NT2/D1 (cell line): ENCODE measurements around the gene UNC5C.

Source experiments
- DNase-seq: peaks from one replicate; pipeline ENCODE4 v3.0.0-alpha.2; 2011; ENCODE audit warnings: low read depth, low spot score
- H3K27me3 ChIP-seq: 2 replicates; pipeline ENCODE4 v1.6.0; 2011; ENCODE audit warnings: mild to moderate bottlenecking; ENCODE audit not compliant: insufficient read length, insufficient read depth
- H3K36me3 ChIP-seq: 2 replicates; pipeline ENCODE4 v1.6.1; 2011; ENCODE audit warnings: mild to moderate bottlenecking, low read length, mixed read lengths; ENCODE audit not compliant: insufficient read depth, insufficient read length
- H3K4me1 ChIP-seq: 2 replicates; pipeline ENCODE4 v1.5.1; 2011; ENCODE audit not compliant: insufficient read depth, insufficient read length
- H3K4me3 ChIP-seq: 2 replicates; pipeline ENCODE4 v1.5.1; 2011; ENCODE audit warnings: low read depth; ENCODE audit not compliant: insufficient read length
- H3K9ac ChIP-seq: 2 replicates; pipeline ENCODE4 v1.6.0; 2011; ENCODE audit warnings: low read depth; ENCODE audit not compliant: insufficient read length
- H3K9me3 ChIP-seq: 2 replicates; pipeline ENCODE4 v1.5.1; 2011; ENCODE audit warnings: mild to moderate bottlenecking, low read length; ENCODE audit not compliant: insufficient read depth
- SUZ12 ChIP-seq: IDR thresholded peaks from 2 replicates; pipeline ENCODE4 v1.6.1; 2011; ENCODE audit not compliant: insufficient read length, insufficient read depth; ENCODE audit errors: extremely low read depth
- YY1 ChIP-seq: IDR thresholded peaks from 2 replicates; pipeline ENCODE4 v1.6.1; 2011; ENCODE audit not compliant: insufficient read length, insufficient read depth
- ZNF274 ChIP-seq: IDR thresholded peaks from 2 replicates; pipeline ENCODE4 v1.6.1; 2011; ENCODE audit warnings: mild to moderate bottlenecking, low read depth, low read length

The UNC5C gene

GRCh38 chr4:95361696-95361965 is 187.1 kb downstream of the UNC5C start:
- DNase-seq: no peak
- Histone ChIP-seq H3K4me3 (no peak overlapping the region), H3K9ac (no peak overlapping the region), H3K27me3 (no peaks in the 10 kb centered on the region), H3K36me3 (no peaks in the 10 kb centered on the region), H3K9me3 (no peaks in the 10 kb centered on the region), H3K4me1 (no peaks in the 10 kb centered on the region)
- TF ChIP-seq YY1 (no peak), SUZ12 (no peak), ZNF274 (no peak)

GRCh38 chr4:95360906-95361695 is 187.7 kb downstream of the UNC5C start:
- DNase-seq: no peak
- Histone ChIP-seq H3K4me1 (no peaks in the 10 kb centered on the region), H3K9me3 (no peaks in the 10 kb centered on the region), H3K9ac (no peak overlapping the region), H3K36me3 (no peaks in the 10 kb centered on the region), H3K4me3 (no peak overlapping the region), H3K27me3 (no peaks in the 10 kb centered on the region)
- TF ChIP-seq SUZ12 (no peak), ZNF274 (no peak), YY1 (no peak)

- Histone ChIP-seq H3K36me3 (no peaks in the 10 kb centered on the region), H3K9ac (no peak overlapping the region), H3K9me3 (no peaks in the 10 kb centered on the region), H3K4me3 (no peak overlapping the region), H3K27me3 (no peaks in the 10 kb centered on the region), H3K4me1 (no peaks in the 10 kb centered on the region)
- no peak for DNase-seq
- TF ChIP-seq SUZ12: no peak
- no peak for TF ChIP-seq ZNF274
- TF ChIP-seq YY1: no peak
Observed at GRCh38 chr4:95360256-95360903, 188.4 kb downstream of the UNC5C start.

GRCh38 chr4:95358421-95358820 is 190.4 kb downstream of the UNC5C start:
- no peak for DNase-seq
- TF ChIP-seq YY1: no peak
- no peak for TF ChIP-seq ZNF274
- TF ChIP-seq SUZ12: no peak
- Histone ChIP-seq H3K27me3 (no peaks in the 10 kb centered on the region), H3K4me3 (no peak overlapping the region), H3K4me1 (no peaks in the 10 kb centered on the region), H3K36me3 (no peaks in the 10 kb centered on the region), H3K9ac (no peak overlapping the region), H3K9me3 (no peaks in the 10 kb centered on the region)

GRCh38 chr4:95355021-95355420 is 193.8 kb downstream of the UNC5C start:
- no peaks in the 10 kb centered on the region for H3K9me3 ChIP-seq

GRCh38 chr4:95348418-95348817 is 200.4 kb downstream of the UNC5C start:
- H3K36me3 ChIP-seq: no peaks in the 10 kb centered on the region
- no peak for DNase-seq
- H3K27me3 ChIP-seq: no peaks in the 10 kb centered on the region
- no peak for TF ChIP-seq ZNF274
- no peak for TF ChIP-seq YY1
- no peak for TF ChIP-seq SUZ12
- no peak overlapping the region for H3K4me3 ChIP-seq
- no peak overlapping the region for H3K9ac ChIP-seq
- no peaks in the 10 kb centered on the region for H3K4me1 ChIP-seq
- H3K9me3 ChIP-seq: no peaks in the 10 kb centered on the region

More at GRCh38 chr4:95355021-95355420, 193.8 kb downstream of the UNC5C start:
- no peak for DNase-seq
- Histone ChIP-seq H3K4me1 (no peaks in the 10 kb centered on the region), H3K27me3 (no peaks in the 10 kb centered on the region), H3K9ac (no peak overlapping the region), H3K36me3 (no peaks in the 10 kb centered on the region), H3K4me3 (no peak overlapping the region)
- no peak for TF ChIP-seq YY1
- TF ChIP-seq SUZ12: no peak
- TF ChIP-seq ZNF274: no peak

- TF ChIP-seq SUZ12 (no peak), ZNF274 (no peak), YY1 (no peak)
- no peak for DNase-seq
- Histone ChIP-seq H3K4me3 (no peak overlapping the region), H3K9ac (no peak overlapping the region), H3K4me1 (no peaks in the 10 kb centered on the region), H3K9me3 (no peaks in the 10 kb centered on the region), H3K36me3 (no peaks in the 10 kb centered on the region), H3K27me3 (no peaks in the 10 kb centered on the region)
Observed at GRCh38 chr4:95343235-95343634, 205.5 kb downstream of the UNC5C start.
